GDM1 (cell line): ENCODE measurements around the gene ACSS2.
"Not testable (repeated sequence)": the region's sequence is repeated elsewhere in the genome, so short reads cannot be mapped to it uniquely, and the experiment has no call there.

Experiments used
- DNase-seq: peaks from one replicate; lab custom pipeline; 2025; lab: John Stamatoyannopoulos, UW

ACSS2 gene

DNA sequence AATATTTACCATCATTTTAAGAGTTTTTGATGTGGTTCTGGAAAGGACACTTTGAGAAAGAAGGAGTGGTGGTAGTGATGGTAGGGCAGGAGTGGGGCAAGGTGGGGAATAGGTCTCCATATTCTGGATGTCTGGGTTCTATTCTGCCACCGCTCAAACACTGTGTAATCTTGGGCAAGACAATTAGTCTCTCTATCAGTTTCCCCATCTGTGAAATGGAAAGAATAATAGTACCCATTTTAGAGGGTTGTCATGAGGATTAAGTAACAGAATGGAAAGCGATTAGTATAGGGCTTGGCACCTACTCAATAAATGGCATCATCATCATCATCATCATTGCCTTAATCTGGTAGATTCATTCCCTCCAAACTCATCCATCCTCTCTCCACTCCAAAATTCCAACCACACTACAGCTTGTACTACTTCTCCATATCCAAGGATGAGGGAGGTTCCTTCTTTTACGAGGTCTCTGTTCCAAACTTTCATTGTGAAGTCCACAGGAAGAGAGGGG lies 2.8 kb upstream of the ACSS2 start:
- no peak for DNase-seq

DNA sequence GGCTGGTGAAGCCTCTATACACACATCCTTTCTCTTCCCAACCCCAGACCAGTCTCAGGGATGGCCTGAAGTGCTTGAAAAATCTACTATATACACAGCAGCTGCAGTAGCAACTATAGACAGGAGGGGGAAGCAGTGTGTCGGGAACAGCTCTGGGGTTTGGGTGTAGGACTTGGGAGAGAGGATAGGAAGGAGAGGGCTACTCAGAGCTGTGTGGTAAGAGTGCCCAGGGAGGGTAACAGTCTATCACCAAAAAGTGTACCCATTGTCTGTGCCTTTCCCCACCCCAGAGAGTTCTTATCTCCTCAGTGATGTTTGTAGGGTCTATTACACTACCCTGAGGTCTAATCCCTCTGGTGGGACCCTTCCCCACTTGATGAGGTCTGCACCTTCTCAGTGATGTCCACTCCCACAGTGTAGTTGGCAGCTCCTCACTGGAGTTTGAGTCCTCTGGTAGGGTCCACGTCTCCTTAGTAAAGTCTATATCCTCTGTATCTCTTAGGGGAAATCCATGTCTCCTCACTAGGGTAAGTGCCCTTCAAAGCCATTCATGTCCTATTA lies 2.2 kb upstream of the ACSS2 start:
- DNase-seq: peak; percentile 70

DNA sequence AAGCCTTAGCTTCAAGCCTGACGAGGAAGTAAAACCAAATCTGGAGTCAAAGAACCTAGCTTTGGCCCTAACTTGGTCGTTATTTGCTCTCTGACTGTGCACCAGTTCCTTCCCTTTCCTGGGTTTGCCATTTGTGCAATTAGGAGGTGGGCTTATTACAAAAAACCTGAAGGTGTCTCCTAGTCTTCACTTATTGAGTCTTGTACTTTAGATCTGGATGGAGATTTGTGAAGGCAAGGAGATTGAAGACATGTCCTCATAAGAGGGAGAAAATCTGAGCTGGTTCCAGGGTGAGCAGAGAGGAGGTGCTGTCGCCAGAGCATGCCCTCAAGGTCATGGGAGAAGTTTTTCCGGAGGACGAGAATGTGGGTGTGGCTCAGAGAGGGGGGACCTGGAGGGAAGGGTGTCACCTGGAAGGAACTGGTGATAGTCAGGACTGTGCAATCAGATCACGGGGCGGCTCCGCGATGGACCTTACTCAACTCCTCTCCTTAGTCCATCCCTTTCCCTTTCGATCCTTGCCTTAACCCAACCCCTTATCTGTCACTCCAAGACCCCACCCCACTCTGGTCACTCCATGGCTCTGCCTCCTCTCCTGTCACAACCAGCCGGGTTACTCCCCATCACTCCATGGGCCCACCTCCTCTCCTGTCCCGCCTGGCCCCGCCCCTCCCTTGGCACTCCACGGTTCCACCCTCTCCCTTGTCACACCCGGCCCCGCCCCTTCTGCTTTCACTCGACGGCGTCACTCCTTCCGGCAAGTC lies 588 bp upstream of the ACSS2 start:
- peak; percentile 98 for DNase-seq

DNA sequence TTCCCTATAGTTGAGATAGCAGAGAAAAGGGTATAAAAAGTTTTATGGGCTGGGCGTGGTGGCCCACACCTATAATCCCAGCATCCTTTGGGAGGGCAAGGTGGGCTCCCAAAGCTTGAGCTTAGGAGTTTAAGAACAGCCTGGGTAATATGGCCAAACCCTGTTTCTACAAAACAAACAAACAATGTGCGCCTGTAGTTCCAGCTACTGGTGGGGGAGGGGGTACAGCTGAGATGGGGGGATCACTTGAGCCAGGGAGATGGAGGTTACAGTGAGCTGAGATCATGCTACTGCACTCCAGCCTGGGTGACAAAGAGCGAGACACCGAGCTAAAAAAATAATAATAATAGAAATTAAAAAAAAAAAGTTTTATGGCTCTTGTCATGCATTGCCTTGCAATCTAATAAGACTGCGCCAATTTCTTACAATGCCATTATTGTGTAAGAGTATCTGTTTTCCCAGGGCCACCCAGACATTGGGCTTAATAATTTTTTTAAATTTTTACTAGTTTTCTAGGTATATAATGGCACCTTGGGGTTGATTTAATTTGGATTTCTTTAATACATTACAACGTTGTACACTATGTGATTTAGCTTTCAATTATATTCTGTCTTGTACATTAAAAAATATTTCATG lies 3.9 kb downstream of the ACSS2 start:
- no peak for DNase-seq

DNA sequence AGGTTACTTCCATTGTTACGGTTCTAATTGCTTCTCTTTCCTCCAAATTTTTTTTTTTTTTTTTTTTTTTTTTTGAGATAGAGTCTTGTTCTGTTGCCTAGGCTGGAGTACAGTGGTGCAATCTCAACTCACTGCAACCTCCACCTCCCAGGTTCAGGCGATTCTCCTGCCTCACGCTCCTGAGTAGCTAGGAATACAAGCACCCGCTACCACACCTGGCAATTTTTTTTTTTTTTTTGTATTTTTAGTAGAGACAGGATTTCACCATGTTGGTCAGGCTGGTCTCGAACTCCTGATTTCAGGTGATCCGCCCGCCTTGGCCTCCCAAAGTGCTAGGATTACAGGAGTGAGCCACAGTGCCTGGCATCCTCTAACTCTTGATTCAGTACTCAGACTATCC lies 4.6 kb downstream of the ACSS2 start:
- DNase-seq: not testable (repeated sequence)

GRCh38 chr20:34881689-34882088 lies 5.3 kb downstream of the ACSS2 start:
- DNase-seq: no peak

- DNase-seq: no peak
Measured at GRCh38 chr20:34883087-34883688, 6.8 kb downstream of the ACSS2 start.

DNA sequence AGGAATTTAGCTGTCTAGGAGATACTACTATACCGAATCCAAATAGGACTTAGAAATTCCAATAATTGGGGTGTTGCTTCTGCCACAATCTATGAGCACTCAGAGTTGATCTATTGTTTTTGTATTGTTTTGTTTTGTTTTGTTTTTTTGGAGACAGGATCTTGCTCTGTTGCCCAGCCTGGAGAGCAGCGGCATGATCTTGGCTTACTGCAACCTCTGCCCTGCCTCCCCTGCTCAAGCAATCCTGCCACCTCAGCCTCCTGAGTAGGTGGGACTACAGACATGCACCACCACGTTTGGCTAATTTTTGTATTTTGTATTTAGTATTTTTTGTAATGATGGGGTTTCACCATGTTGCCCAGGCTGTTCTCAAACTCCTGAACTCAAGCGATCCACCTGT lies 7.4 kb downstream of the ACSS2 start:
- DNase-seq: no peak

- DNase-seq: no peak
Measured at GRCh38 chr20:34884260-34884659, 7.8 kb downstream of the ACSS2 start.

GRCh38 chr20:34886122-34886521 lies 9.7 kb downstream of the ACSS2 start:
- DNase-seq: no peak

GRCh38 chr20:34887023-34887422 lies 10.6 kb downstream of the ACSS2 start:
- no peak for DNase-seq

DNA sequence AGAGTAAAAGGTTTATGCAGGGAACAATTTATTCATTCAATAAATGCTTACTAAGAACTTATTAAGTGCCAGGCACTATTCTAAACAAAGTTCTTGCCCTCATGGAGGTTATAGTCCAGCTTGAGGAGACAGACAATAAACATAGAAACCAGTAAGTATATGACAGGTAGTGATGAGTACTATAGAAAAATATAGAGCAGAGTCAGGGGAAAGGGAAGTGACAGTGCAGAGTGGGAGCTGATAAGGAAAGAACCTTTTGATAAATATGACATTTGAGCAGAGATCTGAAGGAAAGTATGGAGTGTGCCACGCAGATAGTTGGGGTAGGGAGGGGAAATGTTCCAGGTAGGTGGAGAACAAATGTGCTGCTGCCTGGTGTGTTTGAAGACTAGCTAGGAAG lies 12.1 kb downstream of the ACSS2 start:
- no peak for DNase-seq

- no peak for DNase-seq
Measured at GRCh38 chr20:34891166-34892062, 15.0 kb downstream of the ACSS2 start.

DNA sequence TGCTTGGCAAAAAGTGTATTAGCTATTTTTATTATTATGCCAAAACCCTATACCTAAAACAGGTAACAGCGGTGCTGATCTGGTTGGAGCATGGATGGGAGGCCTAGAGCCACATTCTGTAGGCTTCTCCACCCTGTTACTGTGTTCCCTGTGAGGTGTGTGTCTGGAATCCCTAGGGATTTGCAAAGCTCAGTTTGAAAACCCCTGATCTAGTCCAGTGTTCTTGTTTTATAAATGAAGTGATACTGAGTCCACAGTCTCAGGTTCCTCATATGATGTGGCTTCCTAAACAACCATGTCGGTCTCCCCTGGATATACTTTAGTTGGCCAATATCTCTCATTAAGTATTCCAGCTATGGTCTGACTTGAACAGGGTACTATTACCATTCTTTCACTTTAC lies 16.3 kb downstream of the ACSS2 start:
- DNase-seq: no peak

GRCh38 chr20:34894723-34895122 lies 18.3 kb downstream of the ACSS2 start:
- DNase-seq: no peak

- DNase-seq: no peak
Measured at GRCh38 chr20:34895465-34895864, 19.1 kb downstream of the ACSS2 start.

DNA sequence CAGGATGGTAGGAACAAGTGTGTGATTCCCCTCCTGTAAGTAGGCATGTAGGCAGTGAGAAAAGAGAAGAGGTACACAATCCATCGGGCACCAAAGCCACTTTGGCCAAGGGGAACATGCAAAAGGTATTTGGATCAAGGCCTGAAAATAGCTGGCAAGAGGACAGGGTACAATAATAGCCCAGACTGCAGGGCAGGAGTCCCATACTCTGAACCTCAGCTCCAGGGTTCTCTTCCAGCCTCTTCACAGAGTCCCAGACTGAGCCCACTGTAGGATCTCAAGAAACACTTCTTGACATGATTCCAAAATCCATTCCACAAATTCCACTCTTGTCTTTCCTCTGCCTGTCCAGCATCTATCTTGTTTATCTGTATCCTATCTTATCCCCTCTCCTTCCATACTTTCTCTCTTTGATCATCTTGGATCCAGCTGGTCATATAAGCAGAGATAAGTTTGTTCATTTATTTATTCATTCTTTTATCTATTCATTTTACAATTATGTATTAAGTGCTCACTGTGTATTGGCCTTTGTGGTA lies 19.7 kb downstream of the ACSS2 start:
- no peak for DNase-seq

- not testable (repeated sequence) for DNase-seq
Measured at GRCh38 chr20:34898129-34898528, 21.7 kb downstream of the ACSS2 start.

- not testable (repeated sequence) for DNase-seq
Measured at GRCh38 chr20:34898731-34899130, 22.3 kb downstream of the ACSS2 start.

DNA sequence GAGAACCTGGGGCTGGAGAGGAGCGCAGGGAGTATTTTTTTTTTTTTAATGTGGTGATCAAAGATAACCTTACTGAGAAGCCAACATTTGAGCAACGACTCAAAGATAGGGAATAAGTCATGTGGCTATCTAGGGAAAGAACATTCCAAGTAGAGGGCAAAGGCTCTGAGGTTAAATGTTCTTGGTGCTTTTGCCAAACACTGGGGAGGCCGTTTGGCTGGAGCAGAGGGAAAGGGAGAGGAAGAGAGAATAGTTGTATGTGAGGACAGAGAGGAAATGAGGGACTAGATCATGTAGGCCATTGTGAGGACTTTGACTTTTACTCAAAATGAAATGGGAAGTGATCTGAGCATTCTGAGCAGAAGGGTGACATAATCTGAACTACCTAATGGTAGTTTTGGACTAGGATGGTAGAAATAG lies 27.8 kb downstream of the ACSS2 start:
- DNase-seq: no peak
